ENCODE measurements around the gene CCDC192.
"Not testable (repeated sequence)": the region's sequence is repeated elsewhere in the genome, so short reads cannot be mapped to it uniquely, and the experiment has no call there.

Gene CCDC192, protein sequence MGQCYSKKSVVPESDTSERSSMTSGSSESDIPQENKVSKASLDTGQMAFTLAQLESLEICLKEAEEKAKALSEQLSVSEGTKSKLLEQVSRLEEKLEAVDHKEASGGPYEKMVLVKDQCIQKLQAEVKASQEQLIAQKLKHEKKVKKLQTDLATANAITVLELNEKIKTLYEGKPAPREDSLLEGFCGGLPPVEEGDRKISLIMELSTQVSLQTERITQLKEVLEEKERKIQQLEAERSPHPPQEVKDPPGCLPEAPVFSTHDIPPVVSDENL

DNA sequence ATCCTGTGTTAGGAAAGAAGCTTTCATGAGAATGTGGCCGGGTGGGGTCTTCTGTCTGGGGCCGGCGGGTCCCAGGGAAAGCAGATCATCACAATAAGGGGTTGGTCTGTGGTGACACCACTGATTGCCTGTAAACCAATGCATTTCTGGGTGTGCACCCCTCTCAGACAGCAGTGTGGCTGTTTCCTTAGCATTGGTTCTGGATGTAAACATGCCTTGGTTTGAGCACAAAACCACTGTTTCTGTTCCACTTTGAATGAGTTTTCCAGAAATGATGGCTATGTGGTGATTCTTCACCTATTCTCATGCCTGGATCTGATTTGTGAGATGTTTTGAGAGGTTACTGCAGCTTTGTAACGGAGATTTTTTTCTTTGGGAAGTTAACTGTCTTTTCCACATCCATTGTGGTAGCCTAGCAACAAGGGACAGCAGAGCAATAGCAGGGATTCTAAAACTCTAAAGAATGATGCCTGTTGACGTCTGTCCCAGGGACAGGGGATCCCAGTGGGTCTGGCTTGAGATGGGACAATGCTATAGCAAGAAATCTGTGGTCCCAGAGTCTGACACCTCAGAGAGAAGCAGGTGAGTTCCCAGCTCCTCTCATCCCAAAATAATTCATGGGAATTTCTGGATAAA, at the start of gene CCDC192:
TSS of gene CCDC192 (plus strand) at position 466 of the 636 bp plus-strand sequence. CDS start at position 521, 55 bp downstream.
- DNase-seq = no peak

DNA sequence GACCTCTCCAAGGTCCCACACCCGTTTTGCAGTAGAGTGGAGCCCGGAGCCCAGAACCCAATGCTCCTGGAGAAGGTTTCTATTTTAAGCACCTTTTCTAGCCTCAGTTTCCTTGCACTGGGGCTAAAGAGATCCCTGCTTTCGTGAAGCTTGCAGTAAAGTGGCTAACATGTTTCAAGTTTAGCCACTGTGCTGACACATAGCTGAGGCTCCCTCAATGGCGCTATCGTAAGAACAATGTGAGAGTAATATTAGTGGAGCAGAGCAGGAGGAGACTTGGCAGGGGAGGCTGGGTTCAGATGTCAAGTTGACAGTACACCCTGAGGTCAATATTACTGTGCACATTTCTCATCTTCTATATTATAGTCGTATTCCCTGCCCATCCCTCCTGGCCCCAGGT, 46.4 kb upstream of the CCDC192 start:
- no peak for DNase-seq

DNA sequence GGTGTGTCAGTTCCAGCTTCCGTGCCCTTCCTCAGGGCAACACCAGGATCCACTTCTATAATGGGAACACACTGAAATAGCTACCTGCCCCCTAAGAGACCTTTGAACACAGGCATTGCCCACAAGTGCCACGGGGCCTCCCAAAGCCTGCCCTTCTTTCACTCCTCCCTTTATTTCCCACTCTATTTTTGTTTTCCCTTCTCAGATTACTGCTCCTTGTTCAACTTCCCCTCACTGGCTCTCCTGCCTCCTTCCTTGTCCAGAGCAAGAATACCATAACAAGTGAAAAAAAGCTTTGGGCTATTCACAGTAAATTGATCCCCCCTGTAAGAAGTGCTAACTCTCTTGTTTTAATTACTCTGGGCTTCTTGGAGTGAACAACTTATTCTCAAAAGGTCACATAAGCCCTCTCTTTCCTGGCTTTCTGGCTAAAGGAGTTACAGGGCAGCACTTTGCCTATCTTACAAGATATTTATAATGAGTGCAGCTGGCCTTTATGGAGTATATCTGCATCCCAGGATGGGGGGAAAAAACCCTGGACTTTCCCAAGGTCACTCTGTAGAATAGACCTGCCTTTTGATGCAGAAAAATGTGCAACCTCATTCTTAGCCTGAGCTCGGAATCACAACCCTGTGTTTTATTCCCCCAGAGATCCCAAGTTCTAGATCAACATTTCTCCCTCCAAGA, 43.0 kb upstream of the CCDC192 start:
- no peak for DNase-seq

DNA sequence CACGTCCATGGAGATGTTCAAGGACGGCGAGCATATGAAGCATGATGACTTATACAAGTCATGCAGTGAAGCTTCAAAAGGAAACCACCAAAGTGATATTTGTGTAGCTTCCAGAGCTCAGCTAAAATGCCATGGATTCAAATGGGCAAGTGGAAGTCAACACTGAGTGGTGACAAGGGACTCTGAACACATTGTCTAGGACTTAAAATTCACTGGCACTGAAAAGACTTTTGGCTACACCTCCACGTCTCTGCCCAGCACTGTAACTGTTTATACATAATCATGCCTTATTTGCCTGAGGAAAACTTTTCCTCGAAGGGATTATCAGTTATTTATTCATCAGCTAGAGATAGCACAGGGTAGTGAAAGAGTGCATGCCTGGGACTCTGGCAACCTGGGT, 39.1 kb upstream of the CCDC192 start:
- DNase-seq = peak; percentile 14

DNA sequence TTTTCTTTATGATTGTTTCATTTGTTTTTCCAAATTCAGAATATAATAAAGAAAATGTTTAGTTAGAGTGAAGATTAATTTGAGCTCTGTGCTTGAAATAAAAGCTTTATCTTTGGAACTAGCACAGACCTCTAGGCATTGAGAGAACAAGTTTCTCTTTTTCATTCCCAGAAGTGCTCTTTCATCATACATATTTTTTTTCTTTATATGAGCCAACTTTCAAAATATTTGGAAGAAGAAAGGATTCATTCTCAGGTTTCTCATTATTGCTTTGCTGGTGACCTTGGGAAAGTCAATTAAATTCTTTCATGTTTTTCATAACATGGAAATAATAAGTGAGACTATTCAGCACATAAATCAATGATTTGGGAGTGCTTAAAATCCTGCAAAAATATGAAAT, 37.5 kb upstream of the CCDC192 start:
- no peak for DNase-seq

DNA sequence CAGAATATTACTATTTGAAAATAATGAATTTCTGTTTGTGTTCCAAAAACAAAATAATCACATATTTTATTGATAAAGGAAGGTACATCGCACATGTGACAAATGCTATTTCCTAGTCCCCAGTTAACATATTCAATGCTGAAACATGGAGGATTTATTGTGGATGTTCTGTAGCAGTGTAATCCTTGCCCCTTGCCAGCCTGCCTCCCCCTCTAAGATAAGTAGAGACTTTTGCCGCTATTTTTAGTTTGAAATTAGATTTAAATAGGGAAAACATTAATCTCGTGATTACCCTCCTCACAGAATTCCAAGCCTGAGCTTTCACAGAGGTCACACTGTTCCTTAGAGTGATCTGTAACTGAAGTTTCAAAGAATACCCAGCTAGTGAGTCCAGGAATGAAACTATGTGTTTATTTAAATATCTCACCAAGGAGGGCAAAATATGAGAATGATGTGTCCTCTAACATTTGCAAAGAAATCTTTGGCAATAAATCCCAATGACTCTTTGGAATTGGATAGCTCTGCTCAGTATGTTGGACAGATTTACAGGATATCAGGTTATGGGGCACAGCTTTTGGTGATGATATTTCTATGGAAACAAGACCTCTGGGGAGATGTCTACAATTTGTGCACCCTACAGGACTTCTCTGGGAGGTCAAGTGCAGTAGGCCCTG, 37.0 kb upstream of the CCDC192 start:
- DNase-seq = no peak

DNA sequence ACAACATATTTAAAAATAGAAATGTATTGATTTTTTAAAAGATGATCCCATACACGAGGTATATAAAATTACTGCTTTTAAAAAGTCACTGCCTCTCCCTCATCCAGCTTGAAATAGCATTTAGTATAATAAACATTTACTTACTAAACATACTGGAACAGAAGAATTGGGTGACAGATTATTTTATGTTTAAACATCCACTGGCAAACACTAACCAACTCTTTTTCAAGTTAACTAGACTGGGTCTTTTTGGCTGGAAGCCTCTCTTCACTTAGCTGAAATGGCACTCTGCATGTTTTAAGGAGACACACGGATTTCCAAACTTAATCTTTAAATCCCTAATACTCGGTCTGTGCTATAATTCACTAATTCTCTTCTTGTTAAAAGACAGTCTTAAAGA, 35.3 kb upstream of the CCDC192 start:
- no peak for DNase-seq

DNA sequence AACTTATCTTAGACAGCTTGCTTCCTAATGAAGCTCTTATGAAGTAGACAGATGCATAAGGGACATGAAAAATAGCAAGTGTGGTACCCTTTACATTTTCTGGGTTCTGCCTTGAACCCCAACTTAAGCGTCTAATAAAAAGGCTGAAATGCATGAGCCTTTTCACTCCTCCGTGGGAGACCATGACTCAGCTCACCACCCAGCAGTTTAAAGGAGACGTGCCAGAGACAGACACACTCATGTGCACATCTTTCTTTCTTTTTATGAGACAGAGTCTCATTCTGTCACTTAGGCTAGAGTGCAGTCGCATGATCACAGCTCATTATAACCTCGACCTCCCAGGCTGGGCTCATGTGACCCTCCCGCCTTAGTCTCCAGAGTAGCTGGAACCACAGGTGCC, 32.0 kb upstream of the CCDC192 start:
- no peak for DNase-seq

DNA sequence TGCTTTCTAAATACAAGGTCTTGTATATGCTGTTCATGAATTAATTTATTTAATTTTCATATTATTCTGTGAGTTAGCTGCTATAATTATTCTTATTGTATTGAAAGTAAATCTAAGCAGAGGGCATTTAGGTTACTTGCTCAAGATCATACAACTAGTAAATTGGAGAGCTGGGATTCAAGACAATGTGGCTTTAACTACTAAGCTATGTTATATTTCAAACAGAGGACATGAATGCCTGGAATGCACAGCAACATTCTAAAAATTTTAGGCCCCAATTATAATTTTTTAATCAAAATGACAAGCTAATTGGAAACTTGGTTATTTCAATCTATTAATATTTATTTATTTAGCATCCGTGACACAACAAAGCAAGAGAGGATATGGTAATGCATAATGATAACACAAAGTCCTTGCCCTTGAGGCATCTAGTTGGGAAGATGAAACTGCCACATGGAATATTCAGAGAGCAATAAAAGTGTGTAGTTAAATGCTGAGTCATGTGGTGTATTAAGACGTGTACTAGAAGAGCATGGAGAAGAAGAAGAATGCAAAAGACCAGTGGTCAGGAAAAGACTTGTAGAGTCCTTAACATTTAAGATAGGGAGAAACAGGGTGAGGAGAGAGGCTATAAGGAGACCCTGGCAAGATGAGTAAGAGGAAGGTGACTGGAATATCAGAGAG, 29.9 kb upstream of the CCDC192 start:
- DNase-seq = no peak

DNA sequence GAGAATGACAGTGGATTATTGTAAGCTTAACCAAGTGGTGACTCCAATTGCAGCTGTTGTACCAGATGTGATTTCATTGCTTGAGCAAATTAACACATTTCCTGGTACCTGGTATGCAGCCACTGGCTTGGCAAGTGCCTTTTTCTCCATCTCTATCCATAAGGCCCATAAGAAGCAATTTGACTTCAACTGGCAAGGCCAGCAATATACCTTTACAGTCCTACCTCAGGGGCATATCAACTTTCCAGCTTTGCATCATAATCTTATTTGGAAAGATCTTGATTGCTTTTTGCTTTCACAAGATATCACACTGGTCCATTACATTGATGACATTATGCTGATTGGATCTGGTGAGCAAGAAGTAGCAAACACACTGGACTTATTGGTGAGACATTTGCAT, 26.2 kb upstream of the CCDC192 start:
- DNase-seq = not testable (repeated sequence)

DNA sequence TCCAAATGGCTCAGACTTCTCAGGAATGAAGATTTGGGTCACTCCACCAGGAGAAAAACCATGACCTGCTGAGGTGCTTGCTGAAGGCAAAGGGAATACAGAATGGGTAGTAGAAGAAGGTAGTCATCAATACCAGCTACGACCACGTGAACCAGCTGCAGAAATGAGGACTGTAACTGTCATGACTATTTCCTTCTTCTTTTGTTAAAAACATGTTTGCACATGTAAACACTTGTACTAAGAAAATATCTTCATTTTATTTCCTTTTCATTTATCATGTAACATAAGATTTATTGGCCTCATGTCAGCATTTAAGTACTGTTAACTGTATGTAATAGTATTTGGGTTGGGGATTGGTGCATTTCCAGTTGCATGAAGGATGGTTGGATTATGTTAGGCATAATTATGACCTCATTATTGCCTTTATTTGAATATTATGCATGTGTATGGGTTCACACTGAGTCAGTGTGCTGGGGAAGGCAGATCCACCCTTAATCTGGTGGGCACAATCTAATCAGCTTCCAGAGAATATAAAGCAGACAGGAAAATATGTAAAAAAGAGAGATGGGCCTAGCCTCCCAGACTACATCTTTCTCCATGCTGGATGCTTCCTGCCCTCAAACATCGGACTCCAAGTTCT, 23.4 kb upstream of the CCDC192 start:
- not testable (repeated sequence) for DNase-seq

DNA sequence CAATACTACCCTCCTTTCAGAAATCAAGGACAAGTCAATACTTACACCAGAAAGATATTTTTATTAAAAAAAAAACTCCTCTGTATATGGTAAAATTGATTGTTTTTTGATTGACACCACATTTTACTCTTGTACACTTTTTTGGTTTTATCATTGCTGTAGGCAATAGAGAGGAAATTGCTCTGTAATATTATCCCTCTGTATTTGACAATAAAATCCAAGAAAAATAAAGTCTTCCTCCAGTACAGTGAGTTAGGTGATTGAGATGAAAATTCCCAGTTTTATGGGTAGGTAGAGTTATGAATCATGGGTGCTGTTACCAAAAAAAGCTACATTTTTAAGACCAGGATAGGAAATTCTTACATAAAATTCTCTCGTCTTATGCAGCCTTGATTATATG, 22.6 kb upstream of the CCDC192 start:
- DNase-seq = no peak

DNA sequence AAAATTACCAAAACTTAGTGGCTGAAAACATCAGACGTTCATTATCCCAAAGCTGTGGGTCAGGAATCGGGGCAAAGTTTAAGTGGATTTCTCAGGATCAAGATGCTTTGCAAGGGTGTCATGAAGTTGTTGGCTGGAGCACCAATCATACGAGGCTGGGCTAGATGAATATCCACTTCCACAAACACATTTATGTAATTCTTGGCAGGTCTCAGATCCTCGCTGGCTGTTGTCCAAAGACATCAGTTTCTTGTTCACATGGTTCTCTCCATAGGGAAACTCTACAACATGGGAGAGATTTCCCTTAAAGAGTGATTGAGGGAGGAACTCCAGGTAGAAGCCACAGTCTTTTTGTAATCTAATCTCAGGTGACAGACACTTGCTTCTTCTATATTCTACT, 20.2 kb upstream of the CCDC192 start:
- DNase-seq = no peak

DNA sequence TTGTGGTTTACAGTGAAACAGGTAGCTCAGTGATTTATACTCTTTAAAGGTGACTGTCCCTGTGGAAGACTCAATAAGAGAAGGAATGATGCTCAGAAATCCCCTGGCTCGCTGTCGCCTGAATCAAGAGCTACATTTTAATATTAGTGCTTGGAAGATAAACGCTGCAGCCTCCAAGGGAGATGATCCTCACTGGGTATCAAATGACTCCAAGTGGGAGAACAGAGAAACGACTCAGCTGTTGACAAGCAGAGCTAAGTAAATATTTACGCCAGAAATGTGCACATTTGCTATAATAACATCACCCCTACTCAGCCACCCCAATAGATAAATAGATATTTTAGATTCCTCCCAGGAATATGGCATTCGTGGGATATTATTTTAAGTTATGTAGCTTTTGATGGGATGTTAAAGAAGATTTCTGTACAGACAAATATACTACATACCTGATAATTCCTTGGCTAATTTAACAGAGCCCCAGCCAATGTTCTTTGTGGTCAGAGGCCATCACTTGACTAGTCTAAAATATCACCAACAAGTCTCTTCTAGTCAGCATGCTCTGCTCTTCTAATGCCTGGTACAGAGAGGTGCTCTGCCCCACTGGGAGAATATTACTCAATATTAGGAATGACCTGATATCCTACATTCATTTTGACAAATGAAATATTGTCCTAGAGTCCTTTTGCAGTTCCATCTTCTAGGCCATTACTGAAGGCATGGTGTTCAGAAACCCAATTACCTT, 18.3 kb upstream of the CCDC192 start:
- no peak for DNase-seq

DNA sequence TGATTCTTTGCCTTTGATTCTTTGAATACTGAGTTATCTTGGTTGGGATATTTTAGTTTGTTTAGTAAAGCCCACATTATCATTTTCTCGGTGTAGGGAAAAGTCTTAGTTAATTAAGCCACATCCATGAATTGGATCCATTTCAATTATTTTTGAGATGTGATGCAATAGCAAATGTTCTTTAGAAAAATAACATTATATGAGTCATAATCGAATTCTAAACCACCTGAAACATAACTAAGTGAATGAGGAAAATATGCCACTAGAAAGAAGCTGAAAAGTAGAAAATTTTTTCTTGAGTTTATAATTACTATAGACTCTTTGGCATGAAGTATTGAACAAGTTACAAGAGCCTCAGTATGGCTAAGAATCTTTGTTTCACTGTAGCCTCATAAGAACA, 17.5 kb upstream of the CCDC192 start:
- DNase-seq = no peak

DNA sequence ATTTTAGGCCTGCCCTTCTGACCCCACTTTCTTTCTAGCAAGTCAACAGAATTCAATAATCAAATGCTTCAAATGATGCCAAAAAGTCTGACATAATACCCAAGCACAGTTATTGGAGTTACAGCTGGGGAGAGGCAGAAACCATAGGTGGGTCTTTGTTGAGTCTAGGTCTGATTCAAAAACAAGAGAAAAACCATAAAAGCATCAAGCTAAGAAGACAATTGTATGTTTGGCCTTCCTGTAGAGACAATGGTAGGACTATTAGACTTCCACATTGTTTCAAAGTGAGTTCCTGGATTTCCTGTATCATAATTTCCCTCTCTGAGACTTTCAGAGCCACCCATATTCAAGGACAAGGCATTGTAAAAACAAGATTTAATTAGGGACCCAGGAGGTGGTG, 16.8 kb upstream of the CCDC192 start:
- DNase-seq = no peak

DNA sequence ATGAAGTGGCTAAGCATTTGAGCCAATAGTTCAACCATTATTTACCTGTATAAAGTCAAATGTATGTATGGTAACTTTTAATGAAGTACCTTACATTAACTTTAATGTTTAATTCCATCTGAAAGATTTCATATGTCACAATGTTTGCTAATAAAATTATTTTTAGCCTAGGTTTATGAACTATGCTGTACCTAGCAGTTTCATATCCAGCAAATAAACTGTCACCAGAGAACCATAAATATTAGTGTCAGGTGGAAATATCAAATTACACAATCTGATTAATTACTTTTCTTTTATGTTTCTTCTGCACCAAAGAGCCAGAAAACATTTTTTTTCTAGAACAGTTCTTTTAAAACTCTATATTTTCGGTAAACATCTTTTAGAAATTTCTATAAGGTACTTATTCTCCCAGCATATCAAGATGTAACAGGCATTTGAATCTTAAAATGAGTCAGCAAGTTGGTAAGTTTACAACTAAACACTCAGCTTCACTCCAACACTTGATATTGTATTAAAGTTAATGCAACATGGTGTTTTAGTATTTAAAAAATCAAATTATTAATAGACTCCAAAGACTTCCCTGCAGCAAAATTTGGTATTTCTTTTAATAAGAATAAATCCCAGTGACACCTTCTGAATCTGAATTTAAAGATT, 8.5 kb upstream of the CCDC192 start:
- DNase-seq = no peak

DNA sequence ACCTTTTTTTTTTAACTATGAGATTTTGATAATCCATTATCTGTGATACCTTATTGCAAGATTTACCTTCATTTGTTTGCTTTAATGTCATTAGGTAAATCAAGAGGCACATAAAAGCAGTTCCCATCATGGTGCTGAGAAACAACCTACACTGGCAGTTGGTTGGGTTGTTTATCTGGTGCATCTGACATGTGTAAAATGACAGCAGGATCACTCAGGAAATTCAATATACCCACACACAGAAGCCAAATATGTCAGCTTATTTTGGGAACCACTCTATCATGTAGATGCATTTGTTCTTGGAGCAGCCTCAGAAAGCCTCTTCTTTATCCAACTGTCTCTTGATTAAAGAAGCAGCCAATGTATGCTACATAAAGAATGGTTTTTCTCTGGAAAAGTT, 7.8 kb upstream of the CCDC192 start:
- no peak for DNase-seq

DNA sequence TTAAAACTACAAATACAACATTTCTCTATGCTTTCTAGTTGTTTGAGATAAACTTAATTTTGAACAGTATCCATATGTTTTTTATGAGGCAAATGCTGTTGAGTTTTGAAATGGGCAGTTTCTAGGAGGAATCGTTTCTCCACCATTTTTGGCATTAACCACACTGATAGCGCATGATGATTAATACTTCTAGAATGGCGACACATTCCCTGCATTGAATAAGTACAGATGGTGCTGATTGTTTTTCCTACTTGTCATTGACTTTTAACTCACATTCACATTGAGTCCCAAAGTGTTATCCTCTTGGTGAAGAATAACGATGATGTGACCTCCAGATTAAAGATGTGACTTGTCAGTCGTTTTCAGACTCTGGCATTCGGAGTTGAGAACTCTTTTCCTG, 6.5 kb upstream of the CCDC192 start:
- no peak for DNase-seq

DNA sequence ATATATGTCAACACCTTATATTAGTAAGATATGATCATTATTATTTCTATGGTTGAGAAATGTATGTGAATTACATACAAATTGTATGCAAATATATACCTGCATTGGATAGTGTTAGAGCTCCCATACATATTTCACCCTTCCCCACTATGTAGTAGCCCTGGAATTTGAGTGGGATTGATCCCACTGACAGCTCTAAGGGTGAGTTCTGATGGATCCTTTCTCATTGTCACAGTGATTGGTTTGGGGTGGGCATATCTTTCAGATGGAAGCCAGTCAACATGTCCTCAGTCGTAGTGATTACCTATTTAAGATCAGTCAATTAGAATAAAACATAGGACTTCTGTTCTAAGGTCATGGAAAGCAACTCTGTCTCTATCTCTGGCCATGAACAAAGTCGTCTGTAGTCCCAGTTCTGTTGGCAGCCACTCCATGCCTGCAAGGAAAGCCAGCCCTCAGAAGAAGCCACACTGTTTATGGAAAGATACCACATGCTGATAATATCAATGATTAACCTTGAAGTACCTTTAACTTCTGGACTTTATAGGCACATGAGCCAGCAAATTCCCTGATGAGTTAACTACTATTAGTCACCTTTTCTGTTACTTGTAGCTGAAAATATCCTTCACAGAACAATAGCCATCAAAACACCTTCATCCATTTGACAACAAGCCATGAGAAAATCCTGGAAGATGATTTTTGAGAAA, 5.1 kb upstream of the CCDC192 start:
- no peak for DNase-seq

DNA sequence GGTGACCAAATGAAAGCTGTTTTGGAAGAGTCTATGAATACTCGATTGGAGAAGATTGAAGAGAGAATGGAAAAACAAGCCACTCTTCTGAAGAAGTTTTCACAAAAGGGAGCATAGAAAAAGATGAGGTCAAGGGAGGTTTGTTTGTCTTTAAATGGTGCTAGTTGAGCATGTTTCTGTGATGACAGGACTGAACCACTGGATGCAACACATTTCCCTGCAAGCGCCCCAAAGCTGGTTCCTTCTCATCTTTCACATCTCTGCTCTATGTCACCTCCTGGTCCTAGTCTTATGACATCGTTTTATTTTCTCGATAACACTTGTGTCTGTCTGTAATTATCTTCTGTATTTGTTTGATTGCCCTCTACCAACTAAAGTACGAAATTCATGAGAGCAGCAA, 3.8 kb upstream of the CCDC192 start:
- DNase-seq = no peak
